ENCODE data around the gene ALOX5AP.

ALOX5AP gene

GRCh38 chr13:30810261-30810701 is 74.9 kb downstream of the ALOX5AP start:
- ATAC-seq, result no peak; the same call in 2 of the 3 replicates
- TF ChIP-seq ZNF8 (CRISPR knock-in tag; IDR thresholded peaks at IDR 0.05) (no peak), ZFP3 (CRISPR knock-in tag; IDR thresholded peaks at IDR 0.05) (no peak), PATZ1 (CRISPR knock-in tag; IDR thresholded peaks at IDR 0.05; ENCODE audit: borderline replicate concordance) (no peak), CSRNP3 (CRISPR knock-in tag; IDR thresholded peaks at IDR 0.05) (no peak), CREB5 (CRISPR knock-in tag; IDR thresholded peaks at IDR 0.05; ENCODE audit: low read depth) (no peak), ISL1 (CRISPR knock-in tag; IDR thresholded peaks at IDR 0.05) (no peak), ZNF70 (CRISPR knock-in tag; IDR thresholded peaks at IDR 0.05) (no peak), ZFP30 (CRISPR knock-in tag; IDR thresholded peaks at IDR 0.05) (no peak), ZC3H10 (CRISPR knock-in tag; IDR thresholded peaks at IDR 0.05) (no peak), SNAI2 (CRISPR knock-in tag; IDR thresholded peaks at IDR 0.05) (no peak), POU6F1 (CRISPR knock-in tag; IDR thresholded peaks at IDR 0.05; ENCODE audit: borderline replicate concordance, low read depth) (no peak), ARNTL (CRISPR knock-in tag; IDR thresholded peaks at IDR 0.05; ENCODE audit: borderline replicate concordance, low read depth) (no peak)

- TF ChIP-seq RARB (CRISPR knock-in tag; IDR thresholded peaks at IDR 0.05) (no peak), ARNTL (CRISPR knock-in tag; IDR thresholded peaks at IDR 0.05; ENCODE audit: borderline replicate concordance, low read depth) (no peak), BACH2 (CRISPR knock-in tag; IDR thresholded peaks at IDR 0.05; ENCODE audit: borderline replicate concordance) (no peak), SNAI2 (CRISPR knock-in tag; IDR thresholded peaks at IDR 0.05) (no peak), ZNF565 (CRISPR knock-in tag; conservative IDR thresholded peaks at IDR 0.05; ENCODE audit: low read depth) (no peak), PATZ1 (CRISPR knock-in tag; IDR thresholded peaks at IDR 0.05; ENCODE audit: borderline replicate concordance) (no peak), CREB5 (CRISPR knock-in tag; IDR thresholded peaks at IDR 0.05; ENCODE audit: low read depth) (no peak), ZFP3 (CRISPR knock-in tag; IDR thresholded peaks at IDR 0.05) (no peak), ZFP30 (CRISPR knock-in tag; IDR thresholded peaks at IDR 0.05) (no peak), GLIS3 (CRISPR knock-in tag; IDR thresholded peaks at IDR 0.05) (no peak), ZNF8 (CRISPR knock-in tag; IDR thresholded peaks at IDR 0.05) (no peak)
Observed at GRCh38 chr13:30810801-30811200, 75.5 kb downstream of the ALOX5AP start.

More at GRCh38 chr13:30810801-30811200, 75.5 kb downstream of the ALOX5AP start:
- ATAC-seq, result no peak

All from SK-N-SH treated with all-trans-retinoic acid at 6 μM for 48 hours (cell line).